ACC112 (cell line): ENCODE results near the gene SOS1.
"Not testable (repeated sequence)": the region's sequence is repeated elsewhere in the genome, so short reads cannot be mapped to it uniquely, and the experiment has no call there.

Source experiments
- H2AFZ ChIP-seq: fragments of 200-600 bp; sonication (generic); one replicate; pipeline ENCODE4 v1.6.0; 2017; ENCODE audit warnings: antibody characterized with exemption, low read length; ENCODE audit not compliant: unreplicated experiment
- H3K27ac ChIP-seq: fragments of 200-600 bp; sonication (generic); 2 replicates; pipeline ENCODE4 v1.5.1; 2014; ENCODE audit warnings: low read depth, mild to moderate bottlenecking, antibody characterized with exemption, low read length, moderate library complexity
- H3K27me3 ChIP-seq: fragments of 200-600 bp; sonication (generic); 2 replicates; pipeline ENCODE4 v1.6.1; 2014; ENCODE audit warnings: mild to moderate bottlenecking, antibody characterized with exemption, low read length, moderate library complexity, mixed read lengths; ENCODE audit not compliant: insufficient read depth
- H3K36me3 ChIP-seq: fragments of 200-600 bp; sonication (generic); 2 replicates; pipeline ENCODE4 v1.6.1; 2016; ENCODE audit warnings: mild to moderate bottlenecking, antibody characterized with exemption, low read length, moderate library complexity, mixed read lengths; ENCODE audit not compliant: insufficient read depth
- H3K4me1 ChIP-seq: fragments of 200-600 bp; sonication (generic); one replicate; pipeline ENCODE4 v1.6.1; 2016; ENCODE audit warnings: low read length, mixed read lengths; ENCODE audit not compliant: insufficient read depth, unreplicated experiment, control insufficient read depth
- H3K4me3 ChIP-seq: fragments of 200-600 bp; sonication (generic); 2 replicates; pipeline ENCODE4 v1.5.1; 2014; ENCODE audit warnings: mild to moderate bottlenecking, low read depth, low read length
- H3K79me2 ChIP-seq: fragments of 200-600 bp; sonication (generic); one replicate; pipeline ENCODE4 v1.6.0; 2016; ENCODE audit warnings: low read length; ENCODE audit not compliant: control insufficient read depth, unreplicated experiment, insufficient read depth

The SOS1 gene

DNA sequence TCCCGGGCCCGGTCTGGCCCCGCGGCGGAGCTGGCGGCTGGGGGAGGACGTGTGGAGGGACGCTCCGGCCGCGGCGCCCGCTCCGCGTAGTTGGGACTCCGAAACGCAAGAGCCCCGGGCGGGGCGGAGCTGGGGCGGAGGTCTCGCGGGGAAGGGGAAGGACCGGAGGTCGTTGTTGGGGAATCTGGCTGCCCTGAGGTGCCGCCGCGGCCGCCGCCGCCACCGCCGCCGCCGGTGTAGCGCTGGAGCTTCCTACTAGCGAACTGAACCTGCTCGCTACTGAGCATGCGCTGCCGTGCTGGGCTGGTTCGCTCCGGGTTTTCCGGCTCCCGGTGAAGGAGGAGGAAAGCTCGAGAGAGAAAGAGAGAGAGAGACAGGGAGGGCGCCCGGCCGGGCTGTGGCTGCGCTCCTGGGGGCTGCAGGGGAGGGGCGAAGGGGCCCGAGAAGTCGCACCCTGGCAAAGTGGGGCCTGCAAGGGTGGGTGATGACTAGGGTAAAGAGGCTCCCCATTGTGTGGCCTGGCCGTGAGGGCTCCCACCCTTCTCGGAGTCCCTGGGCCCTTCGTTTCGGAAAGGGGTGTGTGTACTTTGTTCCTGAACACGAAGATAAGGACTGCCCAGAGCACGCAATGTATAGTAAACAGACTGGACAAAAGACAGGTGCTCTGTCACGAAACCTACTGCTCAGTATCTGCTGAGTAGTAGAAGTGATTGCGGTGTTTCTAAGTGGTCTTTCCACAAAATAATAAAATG, at the start of gene SOS1:
SOS1 (minus strand) TSS at position 281 of the 752 bp plus-strand sequence. CDS start 629 bp downstream, outside the sequence.
- H3K79me2 ChIP-seq: peaks cover 53% of the 10 kb centered on the region
- H2AFZ ChIP-seq: peak within 1 kb of the TSS; percentile 69
- peak within 1 kb of the TSS; percentile 74 for H3K4me3 ChIP-seq
- H3K27ac ChIP-seq: peak within 1 kb of the TSS; percentile 61
- peaks cover 16% of the 10 kb centered on the region for H3K4me1 ChIP-seq
- no peaks in the 10 kb centered on the region for H3K36me3 ChIP-seq
- H3K27me3 ChIP-seq: no peaks in the 10 kb centered on the region

- no peak overlapping the region for H2AFZ ChIP-seq
- H3K4me1 ChIP-seq: no peaks in the 10 kb centered on the region
- H3K27ac ChIP-seq: no peak overlapping the region
- H3K79me2 ChIP-seq: no peaks in the 10 kb centered on the region
- H3K4me3 ChIP-seq: no peak overlapping the region
- H3K27me3 ChIP-seq: no peaks in the 10 kb centered on the region
- H3K36me3 ChIP-seq: no peaks in the 10 kb centered on the region
Measured at GRCh38 chr2:39164089-39164488, 43.2 kb upstream of the SOS1 start.

DNA sequence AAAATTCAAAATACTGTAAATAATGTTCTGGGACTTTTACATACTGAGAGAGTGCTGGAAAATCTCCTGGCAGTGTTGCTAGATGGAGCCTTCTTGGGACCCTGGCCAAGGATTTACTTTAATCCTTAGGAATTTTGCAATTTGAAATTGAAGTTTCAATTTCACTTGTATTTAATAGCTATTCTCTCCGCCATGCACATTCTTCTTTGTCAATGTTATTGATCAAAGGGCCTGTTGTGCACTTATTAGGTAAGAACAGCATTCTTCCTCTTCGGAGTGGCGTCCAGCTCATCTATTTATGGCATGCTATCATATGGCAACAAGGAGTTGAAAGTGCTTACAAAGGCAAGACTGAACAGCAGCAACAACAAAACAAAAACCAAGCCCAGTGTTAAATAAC, 40.1 kb upstream of the SOS1 start:
- Histone ChIP-seq H3K36me3 (no peaks in the 10 kb centered on the region), H3K4me3 (no peak overlapping the region), H3K27me3 (no peaks in the 10 kb centered on the region), H3K27ac (no peak overlapping the region), H3K79me2 (no peaks in the 10 kb centered on the region), H3K4me1 (peaks cover 4% of the 10 kb centered on the region), H2AFZ (no peak overlapping the region)

DNA sequence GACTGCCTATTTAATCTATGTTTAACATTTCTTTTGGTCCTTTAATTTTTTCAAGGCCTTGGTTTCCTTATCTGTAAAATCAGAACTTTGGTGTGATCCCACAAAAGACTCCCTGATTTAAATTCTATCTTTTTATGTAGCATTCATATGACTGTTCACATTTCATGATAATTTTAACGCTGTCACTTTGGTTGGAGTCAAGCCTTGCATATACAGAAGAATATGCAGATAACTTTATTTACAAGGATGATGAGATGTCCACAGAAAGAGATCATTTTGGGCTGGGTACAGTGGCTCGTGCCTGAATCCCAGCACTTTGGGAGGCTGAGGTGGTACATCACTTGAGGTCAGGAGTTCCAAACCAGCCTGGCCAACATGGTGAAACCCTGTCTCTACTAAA, 38.4 kb upstream of the SOS1 start:
- peaks cover 4% of the 10 kb centered on the region for H3K4me1 ChIP-seq
- no peak overlapping the region for H3K27ac ChIP-seq
- H3K27me3 ChIP-seq: no peaks in the 10 kb centered on the region
- H3K4me3 ChIP-seq: no peak overlapping the region
- no peak overlapping the region for H2AFZ ChIP-seq
- H3K36me3 ChIP-seq: no peaks in the 10 kb centered on the region
- H3K79me2 ChIP-seq: no peaks in the 10 kb centered on the region

DNA sequence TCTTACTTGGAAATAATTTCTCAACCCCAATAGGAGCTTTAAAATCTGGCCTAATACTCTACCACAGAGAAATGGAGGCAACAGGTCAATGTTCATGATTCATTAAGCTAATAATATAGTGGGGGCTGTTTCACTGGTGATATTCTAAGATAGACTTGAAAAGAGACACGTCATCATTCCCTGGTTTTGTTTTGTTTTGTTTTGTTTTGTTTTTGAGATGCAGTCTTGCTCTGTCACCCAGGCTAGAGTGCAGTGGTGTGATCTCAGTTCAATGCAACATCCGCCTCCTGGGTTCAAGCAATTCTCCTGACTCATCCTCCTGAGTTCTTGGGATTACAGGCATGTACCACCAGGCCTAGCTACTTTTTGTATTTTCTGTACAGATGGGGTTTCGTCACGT, 37.5 kb upstream of the SOS1 start:
- no peaks in the 10 kb centered on the region for H3K79me2 ChIP-seq
- H3K36me3 ChIP-seq: no peaks in the 10 kb centered on the region
- H3K27ac ChIP-seq: peak overlapping the region; percentile 68
- no peak overlapping the region for H3K4me3 ChIP-seq
- peak overlapping the region; percentile 2 for H2AFZ ChIP-seq
- peaks cover 7% of the 10 kb centered on the region for H3K4me1 ChIP-seq
- no peaks in the 10 kb centered on the region for H3K27me3 ChIP-seq

DNA sequence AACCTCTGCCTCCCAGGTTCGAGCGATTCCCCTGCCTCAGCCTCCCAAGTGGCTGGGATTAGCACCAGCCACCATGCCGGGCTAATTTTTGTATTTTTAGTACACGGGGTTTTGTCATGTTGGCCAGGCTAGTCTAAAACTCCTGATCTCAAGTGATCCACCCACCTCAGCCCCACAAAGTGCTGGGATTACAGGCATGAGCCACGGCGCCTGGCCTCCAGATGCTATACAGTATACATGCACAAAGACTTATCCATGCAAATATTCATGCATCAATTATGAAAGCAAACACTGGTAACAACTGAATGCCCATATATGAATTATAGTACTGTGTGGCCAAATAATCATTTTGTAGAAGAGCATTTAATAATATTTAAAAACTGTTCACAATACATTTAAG, 36.0 kb upstream of the SOS1 start:
- peaks cover 12% of the 10 kb centered on the region for H3K4me1 ChIP-seq
- no peaks in the 10 kb centered on the region for H3K79me2 ChIP-seq
- no peaks in the 10 kb centered on the region for H3K27me3 ChIP-seq
- H2AFZ ChIP-seq: no peak overlapping the region
- H3K27ac ChIP-seq: no peak overlapping the region
- no peak overlapping the region for H3K4me3 ChIP-seq
- H3K36me3 ChIP-seq: no peaks in the 10 kb centered on the region

GRCh38 chr2:39156107-39156506, 35.3 kb upstream of the SOS1 start:
- H2AFZ ChIP-seq: no peak overlapping the region
- no peaks in the 10 kb centered on the region for H3K36me3 ChIP-seq
- H3K4me3 ChIP-seq: no peak overlapping the region
- no peak overlapping the region for H3K27ac ChIP-seq
- H3K27me3 ChIP-seq: no peaks in the 10 kb centered on the region
- no peaks in the 10 kb centered on the region for H3K79me2 ChIP-seq
- H3K4me1 ChIP-seq: peaks cover 12% of the 10 kb centered on the region

GRCh38 chr2:39155573-39155972, 34.7 kb upstream of the SOS1 start:
- not testable (repeated sequence) for H2AFZ ChIP-seq, H3K36me3 ChIP-seq, H3K79me2 ChIP-seq, H3K27ac ChIP-seq, H3K27me3 ChIP-seq, H3K4me3 ChIP-seq
- peaks cover 12% of the 10 kb centered on the region for H3K4me1 ChIP-seq

DNA sequence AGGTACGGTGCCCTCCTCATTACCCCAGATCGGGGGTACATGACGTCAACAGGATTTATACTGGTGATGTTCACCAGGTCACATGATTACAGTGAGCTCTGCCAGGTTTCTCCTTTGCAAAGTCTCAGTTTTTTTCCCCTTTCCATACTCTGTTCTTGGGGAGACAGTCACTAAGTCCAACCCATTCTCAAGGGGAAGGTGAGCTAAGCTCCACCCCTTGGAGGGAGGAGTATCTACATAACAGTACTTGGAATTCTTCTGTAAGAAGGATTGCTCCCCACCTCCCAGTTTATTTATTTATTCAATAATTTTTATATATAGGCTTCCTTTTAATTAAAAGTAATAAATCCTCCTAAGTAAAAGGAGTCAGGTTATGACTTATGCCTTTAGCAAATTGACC, 34.1 kb upstream of the SOS1 start:
- H3K4me3 ChIP-seq: no peak overlapping the region
- no peaks in the 10 kb centered on the region for H3K36me3 ChIP-seq
- peaks cover 12% of the 10 kb centered on the region for H3K4me1 ChIP-seq
- H3K79me2 ChIP-seq: no peaks in the 10 kb centered on the region
- H3K27me3 ChIP-seq: no peaks in the 10 kb centered on the region
- H2AFZ ChIP-seq: no peak overlapping the region
- no peak overlapping the region for H3K27ac ChIP-seq

- H3K79me2 ChIP-seq: no peaks in the 10 kb centered on the region
- H3K4me1 ChIP-seq: peaks cover 8% of the 10 kb centered on the region
- H3K27ac ChIP-seq: peak overlapping the region; percentile 54
- no peak overlapping the region for H3K4me3 ChIP-seq
- H2AFZ ChIP-seq: no peak overlapping the region
- no peaks in the 10 kb centered on the region for H3K36me3 ChIP-seq
- H3K27me3 ChIP-seq: no peaks in the 10 kb centered on the region
Measured at GRCh38 chr2:39153312-39153711, 32.5 kb upstream of the SOS1 start.

DNA sequence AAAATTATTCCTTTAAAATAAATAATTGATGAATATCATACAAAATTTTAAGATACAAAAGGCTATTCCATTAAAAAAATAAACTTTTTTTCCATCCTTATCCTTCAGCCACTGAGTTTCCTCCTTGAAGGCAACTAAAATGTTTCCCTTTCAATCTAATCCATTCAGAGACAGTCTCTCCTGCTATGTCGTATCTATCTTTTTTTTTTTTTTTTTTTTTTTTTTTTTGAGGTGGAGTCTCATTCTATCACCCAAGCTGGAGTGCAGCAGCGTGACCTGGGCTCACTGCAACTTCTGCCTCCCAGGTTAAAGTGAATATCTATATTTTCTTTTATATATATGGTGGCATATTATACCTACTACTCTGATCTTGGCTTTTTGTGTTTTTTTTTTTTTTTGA, 31.7 kb upstream of the SOS1 start:
- peaks cover 8% of the 10 kb centered on the region for H3K4me1 ChIP-seq
- no peaks in the 10 kb centered on the region for H3K27me3 ChIP-seq
- no peak overlapping the region for H2AFZ ChIP-seq
- no peaks in the 10 kb centered on the region for H3K79me2 ChIP-seq
- no peaks in the 10 kb centered on the region for H3K36me3 ChIP-seq
- no peak overlapping the region for H3K27ac ChIP-seq
- H3K4me3 ChIP-seq: no peak overlapping the region
